ENCODE data around the gene BORCS6.

The BORCS6 gene

DNA sequence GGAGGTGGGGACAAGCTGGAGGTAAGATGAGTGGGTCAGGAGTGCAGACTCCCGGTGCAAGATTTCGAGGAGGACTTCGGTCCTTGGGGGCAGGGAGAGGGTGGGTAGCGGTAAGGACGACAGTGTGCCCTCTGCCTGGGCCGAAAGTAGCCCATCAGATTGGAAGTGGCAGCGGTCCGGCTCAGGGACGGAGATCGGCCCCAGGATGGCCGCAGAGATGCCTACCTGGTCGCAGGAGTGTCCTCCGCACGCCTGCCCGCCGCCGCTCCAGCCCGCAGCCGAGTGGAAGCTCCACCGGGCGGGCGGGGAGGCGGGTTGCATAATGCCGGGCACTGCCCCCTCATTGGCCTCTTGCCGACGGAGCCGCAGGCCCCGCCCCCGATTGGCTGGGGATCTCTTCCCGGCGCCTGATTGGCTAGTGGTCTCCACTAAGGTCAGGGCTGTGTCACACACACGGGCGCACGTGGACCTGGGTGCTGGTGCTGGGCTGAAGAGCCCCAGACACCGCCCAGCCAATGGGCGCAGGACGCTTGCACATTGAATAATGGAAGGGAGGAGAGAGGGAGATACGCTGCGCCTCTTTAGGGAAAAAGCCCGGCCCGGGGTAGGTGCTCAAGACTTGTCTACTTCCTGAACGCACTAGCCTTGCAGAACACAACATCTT, 37.7 kb downstream of the BORCS6 start, which contains the start of gene PER1:
Gene PER1, minus strand, starts transcription at position 293 of the 664 bp plus-strand sequence. CDS start 1,698 bp downstream, outside the sequence.
- TF ChIP-seq, protein P1, sequence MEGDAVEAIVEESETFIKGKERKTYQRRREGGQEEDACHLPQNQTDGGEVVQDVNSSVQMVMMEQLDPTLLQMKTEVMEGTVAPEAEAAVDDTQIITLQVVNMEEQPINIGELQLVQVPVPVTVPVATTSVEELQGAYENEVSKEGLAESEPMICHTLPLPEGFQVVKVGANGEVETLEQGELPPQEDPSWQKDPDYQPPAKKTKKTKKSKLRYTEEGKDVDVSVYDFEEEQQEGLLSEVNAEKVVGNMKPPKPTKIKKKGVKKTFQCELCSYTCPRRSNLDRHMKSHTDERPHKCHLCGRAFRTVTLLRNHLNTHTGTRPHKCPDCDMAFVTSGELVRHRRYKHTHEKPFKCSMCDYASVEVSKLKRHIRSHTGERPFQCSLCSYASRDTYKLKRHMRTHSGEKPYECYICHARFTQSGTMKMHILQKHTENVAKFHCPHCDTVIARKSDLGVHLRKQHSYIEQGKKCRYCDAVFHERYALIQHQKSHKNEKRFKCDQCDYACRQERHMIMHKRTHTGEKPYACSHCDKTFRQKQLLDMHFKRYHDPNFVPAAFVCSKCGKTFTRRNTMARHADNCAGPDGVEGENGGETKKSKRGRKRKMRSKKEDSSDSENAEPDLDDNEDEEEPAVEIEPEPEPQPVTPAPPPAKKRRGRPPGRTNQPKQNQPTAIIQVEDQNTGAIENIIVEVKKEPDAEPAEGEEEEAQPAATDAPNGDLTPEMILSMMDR (conservative IDR thresholded peaks at IDR 0.05; ENCODE audit: low read depth, low read length), result no peak
- H3K4me3 ChIP-seq (ENCODE audit: low read depth, low read length), result peak within 1 kb of the TSS; percentile 94
- DNase-seq (ENCODE audit: low read depth), result peak; percentile 99

DNA sequence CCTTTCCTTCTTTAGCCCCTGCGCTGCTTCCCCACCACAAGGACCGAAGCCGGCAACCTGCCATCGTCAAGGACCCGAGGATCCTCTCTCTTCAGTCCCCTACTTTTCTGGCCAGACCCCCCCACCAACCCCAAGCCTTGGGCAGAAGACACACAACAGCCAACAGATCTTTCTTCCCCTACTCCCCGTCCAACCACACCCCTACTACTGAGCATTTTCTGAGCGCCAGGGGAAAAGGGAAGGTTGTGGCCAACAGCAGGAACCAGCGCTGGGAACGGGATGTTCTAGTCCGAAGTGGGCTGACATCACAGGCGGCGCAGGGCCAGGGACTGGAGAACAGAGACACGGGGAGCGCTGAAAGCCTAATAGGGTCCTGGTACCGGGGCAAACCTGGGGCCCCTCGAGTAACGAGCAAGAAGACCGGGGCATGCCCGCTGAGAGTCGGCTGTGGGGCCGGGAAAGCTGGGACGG, 38.3 kb downstream of the BORCS6 start:
- TF ChIP-seq, protein P1 (conservative IDR thresholded peaks at IDR 0.05; ENCODE audit: low read depth, low read length), result no peak
- DNase-seq (ENCODE audit: low read depth), result peak; percentile 91
- H3K4me3 ChIP-seq (ENCODE audit: low read depth, low read length), result peak overlapping the region; percentile 94

DNA sequence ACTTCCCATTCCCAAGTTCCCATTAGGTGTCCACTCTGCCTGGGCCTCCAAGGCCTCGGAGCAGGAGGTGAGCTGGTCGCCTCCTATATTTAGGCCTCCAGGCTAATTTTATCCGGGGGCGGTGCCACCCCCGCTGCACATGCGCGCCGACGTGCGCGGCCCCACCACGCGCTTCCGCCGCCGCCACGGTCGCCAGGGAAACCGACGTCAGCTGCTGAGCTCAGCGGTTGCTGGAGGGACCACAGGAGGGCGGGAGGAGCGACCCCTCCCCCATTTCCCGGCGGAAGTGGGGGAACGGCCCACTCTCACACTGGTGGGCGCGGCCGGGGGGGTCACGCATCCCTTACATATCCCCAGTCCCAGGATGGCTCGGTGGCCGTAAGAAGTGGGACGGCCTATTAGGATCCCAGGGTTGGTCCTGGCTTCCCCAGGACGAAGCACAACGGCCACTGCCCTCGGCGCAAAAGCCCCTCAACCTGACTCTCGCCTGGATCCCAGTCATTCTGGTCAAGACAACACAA, 38.8 kb downstream of the BORCS6 start:
- peak; percentile 96 for DNase-seq (ENCODE audit: low read depth)
- TF ChIP-seq, protein P1 (conservative IDR thresholded peaks at IDR 0.05; ENCODE audit: low read depth, low read length), result no peak
- peak overlapping the region; percentile 94 for H3K4me3 ChIP-seq (ENCODE audit: low read depth, low read length)

DNA sequence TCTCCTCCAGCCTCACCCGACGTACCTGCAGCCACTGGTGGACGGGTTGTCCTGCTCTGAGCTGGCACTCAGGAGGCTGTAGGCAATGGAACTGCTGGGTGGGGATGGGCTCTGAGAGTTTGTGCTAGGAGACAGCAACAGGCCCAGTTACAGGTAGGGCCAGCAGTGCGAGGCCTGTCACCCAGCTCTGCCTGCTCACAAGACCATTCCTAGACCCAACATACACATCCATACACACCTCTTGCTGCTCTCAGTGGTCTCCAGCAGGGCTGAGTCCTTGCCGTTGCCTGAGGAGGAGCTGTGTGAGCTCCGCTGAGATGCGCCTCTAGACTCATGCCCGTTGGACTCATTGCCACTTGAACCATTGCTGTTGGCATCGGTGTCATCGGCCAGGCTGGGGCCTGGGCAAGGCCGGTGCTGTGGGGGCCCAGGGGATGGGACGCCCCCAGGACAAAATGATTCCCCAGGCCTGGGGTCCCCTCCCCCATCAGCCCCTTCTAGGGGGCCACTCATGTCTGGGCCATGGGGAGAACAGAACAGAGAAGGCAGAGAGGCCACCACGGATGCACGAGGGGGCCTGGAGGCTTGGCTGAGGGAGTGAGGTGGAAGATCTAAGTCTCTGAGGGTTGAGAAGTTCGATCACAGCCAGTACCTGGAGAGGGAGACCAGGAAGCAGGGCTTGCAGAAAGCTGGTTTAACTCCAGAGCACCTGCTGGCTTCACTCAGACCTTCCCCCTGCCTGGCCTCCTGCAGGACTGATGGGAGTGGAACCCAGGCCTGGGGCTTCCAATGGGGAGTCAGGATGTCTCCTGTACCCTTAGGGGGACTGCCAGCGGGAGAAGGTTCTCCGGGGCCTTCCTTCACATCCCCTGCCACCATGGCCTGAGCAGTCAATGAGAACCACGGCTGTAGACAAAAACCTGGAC, 39.5 kb downstream of the BORCS6 start:
- DNase-seq (ENCODE audit: low read depth), result no peak
- TF ChIP-seq, protein P1 (conservative IDR thresholded peaks at IDR 0.05; ENCODE audit: low read depth, low read length), result no peak
- peak overlapping the region; percentile 94 for H3K4me3 ChIP-seq (ENCODE audit: low read depth, low read length)

DNA sequence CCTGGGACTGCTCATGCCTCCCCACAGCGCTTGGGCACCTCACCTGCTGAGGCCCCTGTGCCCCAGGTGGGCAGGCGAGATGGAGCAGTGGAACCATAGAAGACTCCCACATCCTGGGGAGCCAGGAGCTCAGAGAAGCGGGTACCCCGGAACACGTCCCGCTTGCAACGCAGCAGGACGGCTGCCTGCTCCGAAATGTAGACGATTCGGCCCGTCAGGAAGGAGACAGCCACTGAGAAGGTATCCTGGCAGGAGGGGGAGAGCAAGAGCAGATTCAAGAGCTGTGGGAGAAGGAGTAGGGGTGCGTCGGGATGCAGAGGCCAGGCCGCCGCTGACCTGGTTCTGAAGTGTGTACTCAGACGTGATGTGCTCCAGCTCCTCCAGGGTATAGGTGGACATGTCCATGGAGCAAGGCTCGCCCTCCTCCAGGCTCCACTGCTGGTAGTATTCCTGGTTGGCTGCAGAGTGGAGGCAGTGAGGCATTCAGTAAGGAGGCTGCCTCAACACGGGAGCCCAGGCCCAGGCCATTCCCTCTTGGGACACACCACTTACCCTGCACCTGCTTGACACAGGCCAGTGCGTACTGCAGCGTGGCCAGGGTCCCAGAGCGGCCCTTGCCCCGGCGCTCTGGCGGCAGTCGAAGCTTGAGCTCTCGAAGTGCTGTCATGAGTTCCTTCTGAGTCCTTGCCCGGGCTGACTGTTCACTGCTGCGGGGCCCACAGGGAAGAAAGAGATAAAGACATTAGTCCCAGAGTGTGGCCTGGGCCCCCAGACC, 40.4 kb downstream of the BORCS6 start:
- TF ChIP-seq, protein P1 (conservative IDR thresholded peaks at IDR 0.05; ENCODE audit: low read depth, low read length), result no peak
- H3K4me3 ChIP-seq (ENCODE audit: low read depth, low read length), result no peak overlapping the region
- no peak for DNase-seq (ENCODE audit: low read depth)

DNA sequence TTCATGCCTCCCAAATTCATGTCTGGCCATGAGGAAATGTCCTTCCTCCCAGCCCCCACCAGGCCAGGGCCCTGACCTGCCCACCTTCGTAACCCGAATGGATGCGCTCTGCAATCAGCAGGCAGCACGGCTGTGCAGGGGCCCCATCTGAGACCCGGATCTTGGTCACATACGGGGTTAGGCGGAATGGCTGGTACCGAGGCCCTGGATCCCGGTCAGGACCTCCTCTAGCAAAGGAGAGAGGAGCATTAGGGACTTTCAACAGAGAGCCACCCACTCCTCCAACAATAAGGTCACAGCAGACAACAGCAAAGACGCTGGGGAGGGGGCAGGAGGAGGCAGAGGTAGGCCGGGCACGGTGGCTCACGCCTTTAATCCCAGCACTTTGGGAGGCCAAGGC, 41.4 kb downstream of the BORCS6 start:
- TF ChIP-seq, protein P1 (conservative IDR thresholded peaks at IDR 0.05; ENCODE audit: low read depth, low read length), result no peak
- no peak for DNase-seq (ENCODE audit: low read depth)
- H3K4me3 ChIP-seq (ENCODE audit: low read depth, low read length), result no peak overlapping the region

Measured in choroid plexus epithelial cell (primary cell).